Mucosa of descending colon (tissue), 3 donors: ENCODE data around the gene CPA4. TPM values are rescaled to one million over a fixed set of nuclear protein-coding genes. Genes with fewer than 3 reads are reported as not detected.
A peak's percentile ranks its signal among the peaks of the same experiment; 100 is the strongest.

Experiments
- ATAC-seq: fragments of 200-7000 bp; cut with Tn5 transposase; one replicate; pipeline ENCODE4 v1.9.1; 2020; ENCODE audit warnings: mild to moderate bottlenecking, moderate library complexity
- DNase-seq, 3 donors: peaks; one replicate each; pipeline ENCODE4 v3.0.0-alpha.2; 2020
- H3K36me3 ChIP-seq: fragments of 200-600 bp; one replicate; pipeline ENCODE4 v1.8.0; 2021; ENCODE audit warnings: low read depth, mild to moderate bottlenecking
- H3K4me1 ChIP-seq: fragments of 200-600 bp; one replicate; pipeline ENCODE4 v1.8.0; 2021; ENCODE audit warnings: low read depth, mild to moderate bottlenecking
- H3K4me3 ChIP-seq: fragments of 200-600 bp; one replicate; pipeline ENCODE4 v1.8.0; 2021; ENCODE audit warnings: mild to moderate bottlenecking
- H3K9me3 ChIP-seq: fragments of 200-600 bp; one replicate; pipeline ENCODE4 v1.8.0; 2021; ENCODE audit warnings: mild to moderate bottlenecking
- intact Hi-C, 2 donors: fragments of 100-400 bp; cut with DNase I in 1 of 2; cut with micrococcal nuclease in 1 of 2; formaldehyde crosslinking; loops; one replicate each; pipeline versions ENCODE4 v1.11.0 to v1.11.1; 2022; cut with DNase I, micrococcal nuclease
- total RNA-seq, 3 donors: library from RNA; stranded (reverse); fragmentation: NEBNext Ultra II Directional in 2 of 3; extraction: Animal tissue kit (Norgen Biotek cat#: 25700) in 2 of 3; gene quantifications; one replicate each; pipeline versions ENCODE4 v1.2.1 to v1.2.4, GENCODE V29; 2021 to 2023
- TF ChIP-seq, protein P1 (sequence below): fragments of 200-600 bp; IDR thresholded peaks from one replicate; pipeline ENCODE4 v1.8.0; 2022; ENCODE audit warnings: antibody characterized with exemption, mild to moderate bottlenecking
- donor health status: DM: no; HTN: no; CAD: no; lungs with moderate emphysema.
- donor health status: DM: no; HTN: no; CAD: no.
- donor health status: DM: no; HTN: yes; CAD: no.

The CPA4 gene
- total RNA-seq, 3 donors from 2014 or later = not detected

DNA sequence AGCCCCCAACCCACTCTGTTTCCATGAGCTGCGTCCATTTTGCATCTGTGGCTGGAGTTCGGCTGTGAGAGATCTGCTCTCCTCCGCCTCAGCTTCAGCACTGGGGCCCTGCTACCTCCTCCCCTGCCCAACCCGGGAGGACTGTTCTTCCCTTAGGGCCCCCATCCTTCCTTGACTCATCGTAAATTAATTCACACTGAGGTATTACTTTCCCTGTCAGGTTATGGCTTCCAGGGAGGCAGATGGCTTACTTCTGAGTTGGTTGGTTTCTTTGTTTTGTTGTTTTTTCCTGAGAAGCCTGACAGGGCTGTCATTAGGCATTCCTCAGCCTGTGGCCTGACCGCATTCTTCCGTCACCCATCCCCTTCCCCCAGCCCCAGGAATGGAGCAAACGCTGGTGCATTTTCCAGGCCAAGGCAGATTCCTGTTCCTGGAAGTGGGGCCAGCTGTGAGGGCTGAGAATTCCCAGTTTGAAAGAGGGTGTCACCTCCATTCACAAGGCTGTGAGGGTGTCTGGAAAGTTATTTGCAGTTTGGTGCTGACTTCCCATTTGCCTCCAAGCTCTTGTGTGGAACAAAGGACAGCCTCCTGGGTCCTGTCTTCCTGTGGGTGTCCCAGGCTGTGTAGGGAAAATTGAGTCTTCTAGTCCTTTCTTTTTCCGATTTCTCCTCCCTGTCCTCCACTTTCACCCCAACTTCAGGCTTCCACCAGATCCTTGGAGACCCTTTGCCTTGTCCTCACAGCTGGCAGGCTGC lies 63.3 kb downstream of the CPA4 start:
- peak in 1 of 3 donors; percentile 43 for DNase-seq
- TF ChIP-seq, protein P1, sequence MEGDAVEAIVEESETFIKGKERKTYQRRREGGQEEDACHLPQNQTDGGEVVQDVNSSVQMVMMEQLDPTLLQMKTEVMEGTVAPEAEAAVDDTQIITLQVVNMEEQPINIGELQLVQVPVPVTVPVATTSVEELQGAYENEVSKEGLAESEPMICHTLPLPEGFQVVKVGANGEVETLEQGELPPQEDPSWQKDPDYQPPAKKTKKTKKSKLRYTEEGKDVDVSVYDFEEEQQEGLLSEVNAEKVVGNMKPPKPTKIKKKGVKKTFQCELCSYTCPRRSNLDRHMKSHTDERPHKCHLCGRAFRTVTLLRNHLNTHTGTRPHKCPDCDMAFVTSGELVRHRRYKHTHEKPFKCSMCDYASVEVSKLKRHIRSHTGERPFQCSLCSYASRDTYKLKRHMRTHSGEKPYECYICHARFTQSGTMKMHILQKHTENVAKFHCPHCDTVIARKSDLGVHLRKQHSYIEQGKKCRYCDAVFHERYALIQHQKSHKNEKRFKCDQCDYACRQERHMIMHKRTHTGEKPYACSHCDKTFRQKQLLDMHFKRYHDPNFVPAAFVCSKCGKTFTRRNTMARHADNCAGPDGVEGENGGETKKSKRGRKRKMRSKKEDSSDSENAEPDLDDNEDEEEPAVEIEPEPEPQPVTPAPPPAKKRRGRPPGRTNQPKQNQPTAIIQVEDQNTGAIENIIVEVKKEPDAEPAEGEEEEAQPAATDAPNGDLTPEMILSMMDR = no peak
- Histone ChIP-seq H3K36me3 (no peaks in the 10 kb centered on the region), H3K4me3 (no peak overlapping the region), H3K4me1 (no peaks in the 10 kb centered on the region), H3K9me3 (peaks cover 6% of the 10 kb centered on the region)
- peak; percentile 56 for ATAC-seq
- intact Hi-C loops = no loop called here

DNA sequence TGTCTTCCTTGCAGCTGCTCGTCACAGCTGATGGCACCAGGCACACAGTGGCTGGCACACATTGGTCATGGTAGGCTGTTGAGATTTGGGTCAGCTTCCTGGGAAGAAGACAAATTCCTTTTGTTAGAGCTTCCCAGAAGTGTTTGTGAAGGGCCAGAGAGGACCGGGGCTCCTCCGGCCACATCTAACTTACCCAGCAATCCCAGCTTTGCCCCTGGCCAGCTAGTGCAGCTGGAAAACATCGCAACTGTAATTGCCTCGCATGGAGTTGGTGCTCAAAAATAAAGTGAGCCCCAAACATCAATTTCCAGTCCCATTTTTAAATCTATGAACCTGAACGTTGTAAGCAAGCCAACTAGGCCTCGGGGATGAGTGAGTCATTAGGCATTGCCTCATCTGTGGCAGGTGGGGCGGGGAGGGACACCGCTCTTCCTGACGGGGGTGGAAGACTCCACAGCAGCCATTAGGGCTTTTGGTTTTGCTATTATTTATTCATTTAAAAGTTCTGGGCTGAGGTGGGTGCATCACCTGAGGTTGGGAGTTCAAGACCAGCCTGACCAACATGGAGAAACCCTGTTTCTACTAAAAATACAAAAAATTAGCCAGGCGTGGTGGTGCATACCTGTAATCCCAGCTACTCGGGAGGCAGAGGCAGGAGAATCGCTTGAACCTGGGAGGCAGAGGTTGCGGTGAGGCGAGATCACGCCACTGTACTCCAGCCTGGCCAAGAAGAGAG lies 64.1 kb downstream of the CPA4 start:
- intact Hi-C loops = no loop called here
- no peak for DNase-seq
- TF ChIP-seq, protein P1 = no peak
- no peaks in the 10 kb centered on the region for H3K4me1 ChIP-seq
- H3K36me3 ChIP-seq = no peaks in the 10 kb centered on the region
- H3K9me3 ChIP-seq = peaks cover 6% of the 10 kb centered on the region
- ATAC-seq = peak; percentile 34
- H3K4me3 ChIP-seq = no peak overlapping the region

DNA sequence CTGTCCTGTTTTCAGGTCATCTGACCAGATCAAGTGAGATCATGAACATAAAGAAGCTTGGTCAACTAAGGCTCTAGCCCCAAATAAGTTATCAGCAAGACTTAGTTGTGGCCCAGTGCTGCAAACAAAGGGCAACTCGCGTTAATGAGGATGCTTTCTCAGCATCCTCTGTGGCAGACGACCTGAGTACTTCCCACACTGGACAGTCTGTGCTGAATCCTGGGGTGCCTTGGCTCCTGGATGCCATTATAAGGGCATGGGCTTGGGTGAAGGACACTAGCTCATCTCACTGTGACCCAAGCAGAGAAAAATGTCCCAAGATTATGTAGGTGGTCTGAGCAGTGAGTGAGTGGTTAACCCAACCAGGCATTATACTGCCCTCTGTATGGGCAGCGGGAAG lies 65.5 kb downstream of the CPA4 start:
- peaks cover 6% of the 10 kb centered on the region for H3K9me3 ChIP-seq
- no peak for ATAC-seq

DNA sequence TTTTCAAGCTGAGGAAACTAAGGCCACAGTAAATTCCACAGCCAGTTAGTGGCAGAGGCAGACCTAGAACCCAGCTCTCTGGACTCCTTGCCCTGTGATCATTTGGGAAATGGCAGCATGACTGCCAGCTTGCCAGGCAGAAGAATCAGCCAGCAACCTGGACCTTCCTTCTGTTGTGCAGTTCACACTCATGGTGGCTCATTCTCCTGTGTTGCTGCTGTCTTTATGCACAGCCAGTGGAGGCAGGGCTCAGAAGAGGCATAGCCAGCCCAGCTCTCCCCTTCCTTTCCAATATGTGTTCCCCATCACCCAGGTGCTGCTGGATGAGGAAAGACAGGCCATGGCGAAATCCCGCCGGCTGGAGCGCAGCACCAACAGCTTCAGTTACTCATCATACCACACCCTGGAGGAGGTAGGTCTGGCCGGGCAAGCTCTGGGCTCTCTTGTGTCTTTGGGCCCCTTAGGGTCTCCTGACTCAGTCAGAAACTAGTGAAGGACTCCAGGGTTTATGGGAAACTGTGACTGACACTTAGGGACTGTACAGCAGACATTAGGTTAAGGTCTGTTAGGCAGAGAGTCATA lies 66.4 kb downstream of the CPA4 start:
- TF ChIP-seq, protein P1 = no peak
- ATAC-seq = no peak
- H3K4me1 ChIP-seq = no peaks in the 10 kb centered on the region
- no peaks in the 10 kb centered on the region for H3K36me3 ChIP-seq
- intact Hi-C loops = no loop called here
- peaks cover 6% of the 10 kb centered on the region for H3K9me3 ChIP-seq
- H3K4me3 ChIP-seq = no peak overlapping the region
- no peak for DNase-seq

More for the DNA sequence above, 65.5 kb downstream of the CPA4 start:
- Histone ChIP-seq H3K36me3 (no peaks in the 10 kb centered on the region), H3K4me1 (no peaks in the 10 kb centered on the region), H3K4me3 (no peak overlapping the region)
- TF ChIP-seq, protein P1 = no peak
- intact Hi-C loops = no loop called here
- DNase-seq = no peak

DNA sequence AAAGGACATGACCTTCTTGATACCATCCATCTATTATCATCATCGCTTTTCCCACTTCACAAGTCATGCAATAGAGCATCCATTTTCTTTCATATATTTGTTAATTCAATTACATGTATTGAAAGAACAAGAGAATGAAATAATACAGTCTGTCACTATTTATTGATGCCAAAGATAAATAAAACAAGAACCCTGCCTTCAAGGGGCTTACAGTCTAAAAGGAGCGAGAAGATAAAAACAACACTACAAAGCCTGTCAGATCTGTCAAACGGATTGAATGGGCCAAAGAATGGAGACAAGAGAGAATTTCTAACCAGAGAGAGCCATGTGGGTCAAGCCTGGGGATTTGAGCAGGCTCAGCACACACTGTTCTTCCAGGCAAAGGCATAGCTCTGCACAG lies 67.6 kb downstream of the CPA4 start:
- Histone ChIP-seq H3K4me3 (no peak overlapping the region), H3K4me1 (no peaks in the 10 kb centered on the region), H3K36me3 (no peaks in the 10 kb centered on the region), H3K9me3 (peaks cover 6% of the 10 kb centered on the region)
- TF ChIP-seq, protein P1 = no peak
- DNase-seq (no peak), ATAC-seq (no peak)
- intact Hi-C loops = no loop called here
